HCT116 (cell line): ENCODE measurements around the gene TPD52L1. TPM values are rescaled to one million over a fixed set of nuclear protein-coding genes. Genes with fewer than 3 reads are reported as not detected.

Experiments
- ATAC-seq: fragments of 200-7000 bp; cut with Tn5 transposase; 2 replicates; pipeline ENCODE4 v1.9.1; 2020; ENCODE audit warnings: mild to moderate bottlenecking, moderate library complexity
- BruUV-seq: library from RNA; stranded (reverse); fragments of 400-500 nt; replicated peaks from 2 replicates; lab custom pipeline; 2021; lab: Mats Ljungman, UMichigan
- CTCF ChIA-PET: fragments of 300-600 bp; sonication (Branson Sonifier 250); formaldehyde crosslinking; loops from one replicate; lab custom pipeline; 2021; ENCODE audit warnings: antibody characterized with exemption; lab: Charles Lee
- POLR2A ChIA-PET: fragments of 300-600, 350-600 bp; sonication (Branson Sonifier 250); formaldehyde crosslinking; loops from one replicate; lab custom pipeline; 2021; ENCODE audit warnings: antibody characterized with exemption; lab: Charles Lee
- RAD21 ChIA-PET, 2 experiments: fragments of 300-600 bp; sonication (Branson Sonifier 250); formaldehyde crosslinking; loops; one replicate each; lab custom pipeline; 2023; ENCODE audit warnings: low total read pairs in 2 of 2; ENCODE audit not compliant: uncharacterized antibody in 2 of 2, unreplicated experiment in 2 of 2, low non-redundant PET in 1 of 2; lab: Charles Lee
- DNase-seq: peaks from one replicate; pipeline ENCODE4 v3.0.0-alpha.2; 2010; ENCODE audit warnings: low read depth, low spot score
- H2AFZ ChIP-seq: fragments of 200-600 bp; shearing (Covaris generic), sonication (generic); 2 replicates; pipeline ENCODE4 v1.6.1; 2017; ENCODE audit warnings: low read depth, mixed run types, mixed read lengths, antibody characterized with exemption, low read length; ENCODE audit not compliant: poor library complexity, severe bottlenecking
- H3K27ac ChIP-seq: 2 replicates; pipeline ENCODE4 v1.5.1; 2012; ENCODE audit warnings: low read depth, low read length
- H3K27me3 ChIP-seq: fragments of 200-600 bp; sonication (generic); 2 replicates; pipeline ENCODE4 v1.6.1; 2016; ENCODE audit warnings: mixed run types, low read length, mixed read lengths; ENCODE audit not compliant: insufficient read depth
- H3K36me3 ChIP-seq, 2 experiments: fragments of 200-500 bp in 1 of 2; fragments of 200-600 bp in 1 of 2; sonication (Bioruptor generic) in 1 of 2; sonication (generic) in 1 of 2; 2 replicates each; pipeline versions ENCODE4 v1.5.1 to v1.6.1; 2014 to 2016; ENCODE audit warnings: low read length in 2 of 2, inconsistent platforms in 1 of 2, mixed read lengths in 1 of 2, mixed run types in 1 of 2; ENCODE audit not compliant: insufficient read depth in 2 of 2, control insufficient read depth in 1 of 2
- H3K4me1 ChIP-seq, 2 experiments: fragments of 200-600 bp in 1 of 2; sonication (generic) in 1 of 2; 2 replicates each; pipeline versions ENCODE4 v1.5.1 to v1.6.1; 2012 to 2017; ENCODE audit warnings: low read length in 2 of 2, inconsistent platforms in 1 of 2, mild to moderate bottlenecking in 1 of 2, mixed read lengths in 1 of 2, mixed run types in 1 of 2, moderate library complexity in 1 of 2; ENCODE audit not compliant: insufficient read depth in 2 of 2, control insufficient read depth in 1 of 2
- H3K4me2 ChIP-seq: fragments of 200-600 bp; sonication (generic); 2 replicates; pipeline ENCODE4 v1.6.1; 2017; ENCODE audit warnings: mixed run types, low read length, mixed read lengths
- H3K4me3 ChIP-seq, 2 experiments: fragments of 200-600 bp in 1 of 2; sonication (generic) in 1 of 2; replicated peaks in 1 of 2; 2 replicates each; pipeline ENCODE4 v1.5.1; 2011 to 2016; ENCODE audit warnings: low read length in 2 of 2, control low read depth in 1 of 2, low read depth in 1 of 2, mild to moderate bottlenecking in 1 of 2, mixed read lengths in 1 of 2, mixed run types in 1 of 2
- H3K79me2 ChIP-seq: fragments of 200-600 bp; sonication (generic); 2 replicates; pipeline ENCODE4 v1.6.1; 2017; ENCODE audit warnings: mild to moderate bottlenecking, mixed run types, low read length, moderate library complexity, mixed read lengths; ENCODE audit not compliant: insufficient read depth
- H3K9ac ChIP-seq: fragments of 200-600 bp; sonication (generic); 2 replicates; pipeline ENCODE4 v1.6.1; 2016; ENCODE audit warnings: low read length, mixed read lengths
- H3K9me2 ChIP-seq: fragments of 200-600 bp; sonication (generic), shearing (Covaris generic); 2 replicates; pipeline ENCODE4 v1.6.1; 2017; ENCODE audit warnings: mixed run types, mild to moderate bottlenecking, moderate library complexity; ENCODE audit not compliant: insufficient read depth
- H3K9me3 ChIP-seq, 2 experiments: fragments of 200-500 bp in 1 of 2; fragments of 200-600 bp in 1 of 2; sonication (Bioruptor generic) in 1 of 2; sonication (generic) in 1 of 2; 2 replicates each; pipeline ENCODE4 v1.6.1; 2014 to 2017; ENCODE audit warnings: low read length in 2 of 2, mixed read lengths in 2 of 2, inconsistent platforms in 1 of 2, low read depth in 1 of 2, mild to moderate bottlenecking in 1 of 2, mixed run types in 1 of 2, moderate library complexity in 1 of 2; ENCODE audit not compliant: control insufficient read depth in 1 of 2, insufficient read depth in 1 of 2
- H4K20me1 ChIP-seq: fragments of 200-600 bp; sonication (generic), shearing (Covaris generic); 2 replicates; pipeline ENCODE4 v1.6.1; 2017; ENCODE audit warnings: mixed run types, mild to moderate bottlenecking, moderate library complexity; ENCODE audit not compliant: insufficient read depth
- CBX3 ChIP-seq: IDR thresholded peaks from 2 replicates; pipeline ENCODE4 v1.6.1; 2012; ENCODE audit warnings: low read depth
- CEBPB ChIP-seq: IDR thresholded peaks from 2 replicates; pipeline ENCODE4 v1.6.1; 2012; ENCODE audit warnings: low read depth
- EGR1 ChIP-seq: IDR thresholded peaks from 2 replicates; pipeline ENCODE4 v1.6.1; 2012; ENCODE audit warnings: low read depth
- ELF1 ChIP-seq: IDR thresholded peaks from 2 replicates; pipeline ENCODE4 v1.6.1; 2012; ENCODE audit warnings: low read depth, borderline replicate concordance
- EZH2 ChIP-seq: fragments of 200-600 bp; sonication (generic); IDR thresholded peaks from 2 replicates; pipeline ENCODE4 v1.6.1; 2017; ENCODE audit warnings: antibody characterized with exemption, mixed run types
- EZH2phosphoT487 ChIP-seq: fragments of 200-600 bp; IDR thresholded peaks from 2 replicates; pipeline ENCODE4 v1.6.1; 2018; ENCODE audit warnings: antibody characterized with exemption, borderline replicate concordance
- FOSL1 ChIP-seq: IDR thresholded peaks from 2 replicates; pipeline ENCODE4 v1.6.1; 2012; ENCODE audit warnings: low read depth
- JUND ChIP-seq: IDR thresholded peaks from 2 replicates; pipeline ENCODE4 v1.6.1; 2012
- POLR2A ChIP-seq: IDR thresholded peaks from 2 replicates; pipeline ENCODE4 v1.7.0; 2011; ENCODE audit warnings: borderline replicate concordance; ENCODE audit not compliant: insufficient read depth, insufficient read length; ENCODE audit errors: extremely low read depth
- POLR2AphosphoS5 ChIP-seq: IDR thresholded peaks from 2 replicates; pipeline ENCODE4 v1.6.1; 2011; ENCODE audit warnings: mild to moderate bottlenecking, low read depth, low read length, moderate library complexity
- SRF ChIP-seq: IDR thresholded peaks from 2 replicates; pipeline ENCODE4 v1.6.1; 2012; ENCODE audit warnings: low read depth
- TCF7L2 ChIP-seq: IDR thresholded peaks from 2 replicates; pipeline ENCODE4 v1.7.0; 2011; ENCODE audit warnings: borderline replicate concordance, inconsistent platforms; ENCODE audit not compliant: insufficient read depth, insufficient read length; ENCODE audit errors: extremely low read depth
- ZBTB33 ChIP-seq: IDR thresholded peaks from 2 replicates; pipeline ENCODE4 v1.6.1; 2011; ENCODE audit warnings: mild to moderate bottlenecking, low read length, moderate library complexity; ENCODE audit not compliant: insufficient replicate concordance; ENCODE audit errors: extremely low read depth
- ZFX ChIP-seq: fragments of 450-650 bp; IDR thresholded peaks from 2 replicates; pipeline ENCODE4 v1.6.1; 2017
- ZNF274 ChIP-seq: fragments of 200-500 bp; sonication (Bioruptor generic); IDR thresholded peaks from 2 replicates; pipeline ENCODE4 v1.6.1; 2014; ENCODE audit warnings: mild to moderate bottlenecking, low read depth, low read length, inconsistent platforms
- intact Hi-C: fragments of 100-400 bp; cut with micrococcal nuclease; formaldehyde crosslinking; loops from 2 replicates; pipeline ENCODE4 v1.10.0; 2022
- total RNA-seq: library from RNA; stranded (reverse); gene quantifications from one replicate; pipeline ENCODE4 v1.2.1, GENCODE V29; 2021; ENCODE audit not compliant: unreplicated experiment
- TF ChIP-seq, protein P1 (sequence below): IDR thresholded peaks from 2 replicates; pipeline ENCODE4 v1.6.1; 2012
- TF ChIP-seq, protein P2 (sequence below): IDR thresholded peaks from 2 replicates; pipeline ENCODE4 v1.6.1; 2012

The TPD52L1 gene
- total RNA-seq, 1 experiment from 2014 or later, result 64.1 TPM

DNA sequence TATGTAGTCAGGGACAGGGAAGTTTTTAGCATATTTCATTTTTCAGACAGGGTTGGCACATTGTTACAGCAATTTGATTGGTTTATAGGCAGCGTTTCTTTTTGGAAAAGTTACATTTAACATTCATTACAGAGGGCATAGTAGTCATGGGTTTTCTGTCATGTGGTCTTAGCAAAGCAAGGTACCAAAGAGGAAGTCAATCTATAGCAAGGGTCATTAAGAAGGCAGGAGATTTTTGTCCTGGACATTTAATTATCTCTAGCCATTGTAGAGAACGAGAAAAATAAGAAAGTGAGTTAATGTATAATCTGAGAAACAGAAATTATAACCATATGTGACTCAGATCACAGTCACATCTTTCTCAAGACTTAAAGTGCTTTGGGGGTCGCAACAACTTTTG, 47.4 kb downstream of the TPD52L1 start:
- Histone ChIP-seq H3K79me2 (peaks cover 3% of the 10 kb centered on the region; the same call in 1 of the 2 replicates), H4K20me1 (no peaks in the 10 kb centered on the region), H3K9me3 (no peaks in the 10 kb centered on the region), H3K4me3 (no peak overlapping the region), H3K4me1 (peaks cover 54 to 63% of the 10 kb centered on the region in 2 experiments), H3K9me2 (no peaks in the 10 kb centered on the region), H3K27me3 (no peaks in the 10 kb centered on the region), H2AFZ (no peak overlapping the region), H3K4me2 (peak overlapping the region; percentile 75), H3K9ac (no peak overlapping the region), H3K36me3 (no peaks in the 10 kb centered on the region), H3K27ac (no peak overlapping the region)
- RAD21 ChIA-PET, result no interaction called here
- POLR2A ChIA-PET, result no interaction called here
- CTCF ChIA-PET, result no interaction called here
- BruUV-seq, result no TSS peak
- intact Hi-C loops, result no loop called here
- no peak for DNase-seq
- ATAC-seq, result no peak
- TF ChIP-seq ZFX (no peak), ZBTB33 (no peak), ZNF274 (no peak), FOSL1 (peak; percentile 7; the same call in 1 of the 2 replicates), JUND (peak; percentile 15; the same call in 1 of the 2 replicates), SRF (no peak), POLR2AphosphoS5 (no peak), CEBPB (no peak), EZH2 (no peak), EZH2phosphoT487 (no peak), TCF7L2 (no peak), ELF1 (no peak), POLR2A (no peak), EGR1 (no peak), CBX3 (no peak)
- TF ChIP-seq, protein P1, sequence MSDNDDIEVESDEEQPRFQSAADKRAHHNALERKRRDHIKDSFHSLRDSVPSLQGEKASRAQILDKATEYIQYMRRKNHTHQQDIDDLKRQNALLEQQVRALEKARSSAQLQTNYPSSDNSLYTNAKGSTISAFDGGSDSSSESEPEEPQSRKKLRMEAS, result no peak
- TF ChIP-seq, protein P2, sequence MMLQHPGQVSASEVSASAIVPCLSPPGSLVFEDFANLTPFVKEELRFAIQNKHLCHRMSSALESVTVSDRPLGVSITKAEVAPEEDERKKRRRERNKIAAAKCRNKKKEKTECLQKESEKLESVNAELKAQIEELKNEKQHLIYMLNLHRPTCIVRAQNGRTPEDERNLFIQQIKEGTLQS, result no peak
